HG03196 (cell line): ENCODE data around the gene RPSA.
"Not testable (repeated sequence)": the region's sequence is repeated elsewhere in the genome, so short reads cannot be mapped to it uniquely, and the experiment has no call there.

Experiments
- ATAC-seq: cut with Tn5 transposase; IDR thresholded peaks from one replicate; pipeline ENCODE4 v1.9.1; 2021; ENCODE audit not compliant: unreplicated experiment

The RPSA gene

DNA sequence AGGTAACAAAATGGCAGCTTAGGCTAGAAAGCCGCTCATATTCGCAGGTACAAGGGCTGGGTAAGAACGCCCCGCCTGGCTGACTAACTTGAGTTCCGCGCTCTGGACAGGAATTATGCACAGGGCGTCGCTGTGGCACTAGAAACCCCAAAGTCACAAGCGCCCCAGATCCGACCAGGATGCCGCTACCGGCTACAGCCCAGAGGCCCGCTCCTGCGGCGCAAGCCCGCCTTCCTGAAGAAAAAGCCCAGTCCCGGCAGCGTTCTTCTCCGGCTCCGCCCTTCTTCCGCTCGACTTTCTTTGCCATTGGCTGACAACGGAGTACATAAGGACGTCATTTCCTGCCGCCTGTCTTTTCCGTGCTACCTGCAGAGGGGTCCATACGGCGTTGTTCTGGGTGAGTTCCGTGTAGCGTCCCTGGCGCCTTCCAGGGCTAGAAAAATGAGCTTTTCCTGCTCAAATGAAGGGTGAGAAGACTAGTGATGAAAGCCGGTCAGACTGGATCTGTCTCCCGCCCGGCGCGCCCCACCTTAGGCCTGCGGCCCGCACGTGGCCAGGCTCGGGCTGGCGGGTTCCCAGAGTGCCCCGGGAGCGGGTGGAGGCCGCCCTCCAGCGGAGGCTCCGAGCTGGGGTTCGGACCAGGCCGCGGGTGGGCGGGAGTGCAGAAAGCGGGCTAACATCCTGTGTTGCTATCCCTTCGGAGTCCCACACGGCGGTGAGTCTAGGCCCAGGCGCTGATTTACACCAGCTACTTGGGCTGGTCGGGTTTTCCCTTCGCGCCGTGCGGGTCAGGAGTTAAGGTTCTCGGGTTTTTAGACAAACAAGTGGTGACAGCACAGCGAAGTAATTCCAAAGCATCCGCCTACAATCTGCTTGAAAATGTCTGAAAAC, at the start of gene RPSA:
Gene RPSA, plus strand, starts transcription at position 353 of the 891 bp plus-strand sequence. CDS start 934 bp downstream, outside the sequence.
- peak; percentile 96 for ATAC-seq

DNA sequence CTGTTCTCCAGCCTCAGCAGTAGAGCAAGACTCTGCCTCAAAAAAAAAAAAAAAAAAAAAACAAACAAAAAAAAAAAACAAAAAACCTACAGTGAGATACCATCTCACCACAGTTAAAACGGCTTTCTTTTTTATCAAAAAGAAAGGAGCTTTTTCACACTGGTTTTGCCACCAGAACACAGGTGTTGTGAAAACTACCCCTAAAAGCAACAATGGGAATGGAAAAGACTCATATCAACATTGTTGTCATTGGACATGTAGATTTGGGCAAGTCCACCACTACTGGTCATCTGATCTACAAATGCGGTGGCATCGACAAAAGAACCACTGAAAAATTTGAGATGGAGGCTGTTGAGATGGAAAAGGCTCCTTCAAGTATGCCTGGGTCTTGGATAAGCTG, 48.2 kb upstream of the RPSA start:
- no peak for ATAC-seq

DNA sequence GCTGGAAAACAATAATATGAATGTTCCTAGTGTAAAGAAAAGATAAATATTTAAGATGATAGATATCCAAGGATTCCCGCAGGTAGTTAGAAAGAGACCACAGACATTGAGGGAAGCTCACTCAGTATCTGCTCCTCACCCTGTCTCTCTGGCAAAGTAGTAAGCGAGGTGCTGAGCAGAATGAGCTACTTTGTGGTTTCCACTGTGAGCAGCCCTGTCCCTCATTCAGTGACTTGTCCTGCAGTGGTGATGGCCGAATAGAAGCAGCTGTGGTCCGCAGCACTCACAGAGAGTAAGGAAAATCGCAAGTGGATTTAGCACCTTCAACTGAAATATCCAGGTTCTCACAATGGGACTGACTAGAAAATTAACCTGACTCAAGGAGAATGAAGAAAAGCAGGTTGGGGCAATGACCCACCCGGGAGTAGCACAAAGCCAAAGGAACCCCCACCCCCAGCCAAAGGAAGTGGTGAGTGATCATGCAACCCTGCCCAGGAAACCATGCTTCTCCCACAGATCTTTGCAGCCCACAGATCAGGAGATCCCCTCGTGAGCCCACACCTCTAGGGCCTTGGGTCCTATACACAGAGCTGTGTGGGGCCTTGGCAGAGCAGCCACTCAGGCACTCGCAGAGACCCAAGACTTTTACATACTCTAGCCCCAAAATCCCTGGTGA, 45.1 kb upstream of the RPSA start:
- ATAC-seq: peak; percentile 61

DNA sequence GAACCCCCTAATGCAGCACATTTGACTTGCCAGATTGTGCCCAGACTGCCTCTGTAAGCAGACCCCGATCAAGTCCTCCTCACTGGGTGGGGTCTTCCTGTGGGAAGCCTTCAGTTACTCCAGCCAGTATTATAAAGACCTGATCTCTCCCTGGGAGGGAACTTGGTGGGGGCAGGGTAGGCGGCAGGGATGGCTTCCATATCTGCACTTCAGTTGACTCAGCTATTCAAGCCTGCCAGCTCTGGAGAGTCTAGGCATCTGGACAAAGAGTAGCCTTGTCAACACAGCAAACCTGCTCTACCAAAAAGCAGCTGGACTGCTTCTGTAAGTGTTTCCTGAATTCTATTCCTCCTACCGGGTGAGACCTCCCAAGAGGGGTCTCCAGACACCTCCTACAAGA, 44.3 kb upstream of the RPSA start:
- no peak for ATAC-seq

DNA sequence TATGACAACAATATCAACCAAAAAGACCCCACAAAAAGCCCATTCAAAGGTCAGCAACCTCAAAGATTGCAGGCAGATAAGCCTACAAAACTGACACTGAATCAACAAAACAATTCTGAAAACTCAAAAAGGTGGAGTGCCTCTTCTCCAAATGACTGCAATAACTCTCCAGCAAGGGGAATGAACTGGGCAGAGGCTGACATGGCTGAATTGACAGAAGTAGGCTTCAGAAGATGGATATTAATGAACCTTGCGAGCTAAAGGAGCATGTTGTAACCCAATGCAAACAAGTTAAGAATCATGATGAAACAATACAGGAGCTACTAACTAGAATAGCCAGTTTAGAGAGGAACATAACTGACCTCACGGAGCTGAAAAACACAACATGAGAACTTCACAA, 43.7 kb upstream of the RPSA start:
- ATAC-seq: no peak

DNA sequence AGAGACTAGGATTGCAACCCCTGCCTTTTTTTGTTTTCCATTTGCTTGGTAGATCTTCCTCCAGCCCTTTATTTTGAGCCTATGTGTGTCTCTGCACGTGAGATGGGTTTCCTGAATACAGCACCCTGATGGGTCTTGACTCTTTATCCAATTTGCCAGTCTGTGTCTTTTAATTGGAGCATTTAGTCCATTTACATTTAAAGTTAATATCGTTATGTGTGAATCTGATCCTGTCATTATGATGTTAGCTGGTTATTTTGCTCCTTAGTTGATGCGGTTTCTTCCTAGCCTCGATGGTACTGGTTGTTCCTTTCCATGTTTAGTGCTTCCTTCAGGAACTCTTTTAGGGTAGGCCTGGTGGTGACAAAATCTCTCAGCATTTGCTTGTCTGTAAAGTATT, 36.1 kb upstream of the RPSA start:
- ATAC-seq: not testable (repeated sequence)

DNA sequence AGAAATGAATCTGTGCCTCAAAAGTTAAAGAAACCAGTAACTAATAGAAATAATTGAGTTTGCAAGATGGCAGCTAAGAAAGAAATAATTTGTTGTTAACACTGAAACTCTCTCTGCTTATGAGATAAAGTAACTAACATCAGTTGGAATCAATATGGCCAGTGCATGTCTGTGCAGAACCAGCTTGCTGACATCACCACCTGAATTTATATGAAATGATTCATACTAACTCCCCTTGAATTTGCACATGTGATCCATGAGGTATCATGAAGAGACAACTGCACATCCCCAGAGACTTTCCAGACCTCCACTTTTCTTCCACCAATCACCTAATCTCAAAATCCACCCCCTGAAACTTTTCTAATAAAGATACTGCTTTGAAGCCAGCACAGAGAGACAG, 33.7 kb upstream of the RPSA start:
- no peak for ATAC-seq

DNA sequence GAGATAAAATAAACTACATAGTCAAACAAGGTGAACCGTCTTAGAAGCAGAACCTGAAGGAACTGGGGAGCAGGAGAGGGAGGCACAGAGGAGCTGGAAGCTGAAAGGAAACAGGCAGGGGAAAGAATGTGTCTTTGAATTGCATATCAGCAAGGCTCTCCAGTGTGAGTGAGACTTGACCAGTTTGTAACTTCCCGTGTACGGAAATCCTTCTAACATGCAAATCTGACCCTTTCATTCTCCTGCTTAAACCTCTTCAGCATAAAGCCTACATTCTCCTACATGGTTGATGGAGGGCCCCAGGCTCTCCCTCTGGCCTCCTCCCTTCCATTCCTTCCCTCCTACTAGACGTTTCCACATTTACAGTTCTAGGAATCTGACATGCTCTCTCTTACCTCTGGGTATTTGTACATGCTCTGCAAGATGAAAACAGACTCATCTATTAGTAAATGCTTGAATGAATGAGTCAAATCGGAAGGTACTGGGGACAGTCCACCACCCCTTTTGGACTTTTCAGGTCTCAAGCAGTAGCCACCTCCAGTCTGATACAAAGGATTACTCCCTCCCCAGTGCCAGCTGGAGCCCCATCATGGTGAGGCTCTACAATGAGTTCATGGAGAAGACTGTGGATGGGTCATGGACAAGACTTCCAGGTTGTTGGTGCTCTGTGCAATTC, 29.4 kb upstream of the RPSA start:
- ATAC-seq: no peak

DNA sequence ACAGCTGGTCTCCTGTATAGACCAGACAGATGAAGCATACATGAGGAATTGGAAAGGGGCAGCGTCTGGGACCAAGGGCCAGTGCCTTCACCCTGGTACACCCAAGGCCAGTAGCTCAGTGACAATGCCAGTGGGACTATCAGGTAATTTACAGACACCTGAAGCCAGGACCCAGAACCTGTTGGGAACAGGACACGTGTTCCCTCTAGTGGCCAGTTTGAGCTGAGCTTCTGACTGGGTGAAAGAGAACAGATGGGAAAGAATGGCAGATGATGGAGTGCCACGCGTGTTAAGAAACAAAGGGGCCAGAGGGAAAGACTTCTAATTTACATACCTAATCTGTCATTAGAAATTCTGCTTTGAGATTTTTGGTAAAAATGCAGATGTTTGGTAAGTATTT, 28.4 kb upstream of the RPSA start:
- no peak for ATAC-seq

DNA sequence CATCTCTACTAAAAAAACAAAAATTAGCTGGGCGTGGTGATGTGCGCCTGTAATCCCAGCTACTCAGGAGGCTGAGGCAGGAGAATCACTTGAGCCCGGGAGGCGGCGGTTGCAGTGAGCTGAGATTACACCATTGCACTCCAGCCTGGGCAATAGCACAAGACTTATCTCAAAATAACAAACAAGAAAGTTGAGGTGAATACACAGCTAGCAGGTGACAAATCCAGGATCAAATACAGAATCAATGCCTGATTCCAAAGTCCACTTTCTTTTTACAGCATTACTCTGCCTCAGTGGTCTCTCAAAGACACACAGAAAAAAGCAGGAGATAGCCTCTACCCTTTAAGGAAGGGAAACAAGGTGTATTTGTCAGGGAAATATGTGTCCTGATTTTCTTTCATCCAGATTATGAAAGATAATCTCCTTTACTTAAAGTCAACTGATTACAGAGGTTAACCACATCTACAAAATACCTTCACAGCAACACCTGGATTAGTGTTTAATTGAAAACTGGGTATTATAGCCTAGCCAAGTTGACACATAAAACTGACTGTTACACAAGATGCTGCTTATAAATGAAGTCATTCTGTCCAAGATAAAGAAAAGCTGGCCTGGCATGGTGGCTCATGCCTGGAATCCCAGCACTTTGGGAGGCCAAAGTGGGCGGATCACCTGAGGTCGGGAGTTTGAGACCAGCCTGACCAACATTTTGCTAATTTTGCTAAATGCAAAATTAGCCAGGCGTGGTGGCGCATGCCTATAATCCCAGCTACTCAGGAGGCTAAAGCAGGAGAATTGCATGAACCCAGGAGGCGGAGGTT, 27.4 kb upstream of the RPSA start:
- no peak for ATAC-seq

DNA sequence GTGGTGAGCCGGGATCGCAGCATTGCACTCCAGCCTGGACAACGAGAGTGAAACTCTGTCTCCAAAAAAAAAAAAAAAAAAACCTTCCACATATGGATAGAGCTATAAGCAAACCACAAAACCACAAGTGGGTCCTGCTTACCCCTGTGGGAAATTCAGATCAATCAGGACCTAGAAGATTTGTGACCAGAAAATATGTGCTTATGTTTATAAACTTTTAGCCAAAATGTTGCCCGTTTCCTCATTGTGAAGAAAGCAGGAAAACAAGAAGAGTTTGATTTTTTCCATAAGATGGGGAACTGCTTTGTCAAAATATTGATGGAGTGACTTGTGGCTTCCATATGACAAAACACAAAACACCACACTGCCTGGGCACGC, 26.8 kb upstream of the RPSA start:
- no peak for ATAC-seq

DNA sequence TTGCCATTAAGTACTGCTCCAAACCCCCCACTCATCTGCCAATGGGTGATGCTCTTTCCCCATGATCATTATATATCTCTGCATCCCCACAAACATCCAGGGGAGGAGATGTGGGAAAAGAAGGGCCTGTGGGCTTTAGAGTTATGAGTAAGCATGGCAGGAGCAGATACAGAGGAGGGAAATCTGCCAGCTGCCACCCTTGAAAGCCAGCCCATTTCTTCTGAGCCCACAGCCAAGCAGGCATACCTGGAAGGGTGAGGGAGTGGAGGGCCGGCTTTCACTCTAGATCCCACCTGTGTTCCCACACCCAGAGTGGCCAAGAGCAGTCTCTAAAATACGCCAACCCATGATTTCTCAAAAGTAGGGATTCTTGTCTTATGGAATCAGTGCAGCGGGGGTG, 25.1 kb upstream of the RPSA start:
- ATAC-seq: no peak

DNA sequence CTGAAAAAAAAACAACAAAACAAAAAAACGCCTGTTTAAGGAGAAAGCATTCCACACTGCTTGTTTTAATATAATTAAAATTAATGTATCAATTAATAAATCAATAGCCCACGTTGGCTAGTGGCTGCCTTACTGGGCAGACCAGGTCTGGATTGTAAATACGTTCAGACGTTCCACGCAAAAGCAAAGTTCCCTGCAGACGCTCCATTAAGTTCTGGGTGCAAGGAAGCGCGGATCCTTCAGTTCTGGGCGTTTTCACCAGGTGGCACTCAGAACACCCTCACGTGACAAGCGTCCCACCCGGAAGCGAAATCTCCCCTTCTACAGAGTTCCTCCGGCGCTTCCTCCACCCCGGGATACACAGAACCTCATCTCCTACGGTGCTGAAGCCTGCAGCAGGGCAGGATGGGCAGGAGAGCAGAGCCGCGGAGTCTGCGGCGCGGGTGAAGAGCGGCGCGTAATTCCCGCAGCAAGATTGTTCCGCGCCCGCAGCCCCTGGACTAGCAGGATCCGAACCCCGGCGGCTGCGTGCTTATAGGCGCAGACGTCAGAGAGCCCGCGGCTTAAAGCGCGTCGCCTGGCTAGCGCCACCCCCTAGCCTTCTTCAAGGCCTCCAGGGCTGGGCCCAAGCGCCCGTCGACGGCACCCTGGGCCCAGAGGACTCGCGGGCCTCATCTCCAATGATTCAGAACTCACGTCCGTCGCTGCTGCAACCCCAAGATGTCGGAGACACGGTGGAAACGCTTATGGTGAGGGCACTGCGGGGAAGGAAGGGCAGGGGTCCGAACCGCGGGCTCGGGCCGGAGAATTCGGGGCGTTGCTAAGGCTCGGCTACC, 23.3 kb upstream of the RPSA start, which contains the start of gene SLC25A38:
Gene SLC25A38, plus strand, starts transcription at position 326 of the 836 bp plus-strand sequence. Its CDS starts 355 bp downstream, at position 681.
- peak; percentile 66 for ATAC-seq

DNA sequence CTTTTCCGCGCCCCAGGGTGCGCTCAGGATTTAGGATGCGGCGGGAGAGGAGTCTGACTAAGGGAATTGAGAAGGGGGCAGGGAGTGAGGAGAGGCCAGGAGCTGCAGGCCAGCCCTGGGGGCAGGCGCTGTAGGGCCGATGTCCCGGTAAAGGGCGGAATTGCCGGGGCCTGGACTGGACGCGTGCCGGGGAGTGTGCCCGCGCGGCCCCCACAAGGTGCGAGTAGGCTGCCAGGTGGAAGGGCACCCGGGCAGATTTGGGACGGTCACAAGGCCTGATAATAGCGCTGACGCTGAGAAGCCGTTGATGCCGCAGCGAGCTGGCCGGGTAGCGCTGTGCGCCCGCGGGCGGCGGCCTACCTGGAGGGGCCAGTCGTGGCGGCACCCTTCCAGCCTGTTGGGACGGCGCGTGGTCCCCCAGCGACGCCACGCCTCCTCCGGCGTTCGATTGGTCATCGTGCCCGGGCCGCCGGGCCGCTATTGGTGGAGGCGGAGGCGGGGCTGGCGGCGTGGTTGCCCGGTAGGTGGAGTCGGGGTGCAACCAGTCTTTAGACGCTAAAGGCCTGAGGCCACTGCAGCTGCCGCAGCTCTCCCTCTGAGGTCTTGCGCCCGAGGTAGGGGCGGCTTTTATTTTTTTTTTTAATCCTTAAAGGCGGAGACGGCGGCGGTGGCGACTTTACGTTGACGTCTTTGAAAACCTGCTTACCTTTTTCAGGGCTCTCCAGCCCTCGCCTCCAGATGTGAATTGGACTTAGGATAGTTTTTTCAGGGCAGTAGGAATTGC, 22.4 kb upstream of the RPSA start:
- peak; percentile 69 for ATAC-seq

DNA sequence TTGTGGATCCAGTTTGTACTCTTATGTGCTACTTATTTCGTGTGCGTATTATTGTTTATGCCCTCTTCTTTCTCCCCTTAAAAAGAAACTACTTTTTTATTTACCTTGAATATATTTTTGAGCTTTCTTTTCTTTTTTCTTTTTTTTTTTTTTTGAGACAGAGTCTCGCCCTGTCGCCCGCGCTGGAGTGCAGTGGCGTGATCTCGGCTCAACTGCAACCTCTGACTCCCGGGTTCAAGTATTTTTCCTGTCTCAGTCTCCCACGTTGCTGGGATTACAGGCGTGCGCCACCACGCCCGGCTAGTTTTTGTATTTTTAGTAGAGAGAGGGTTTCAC, 21.9 kb upstream of the RPSA start:
- no peak for ATAC-seq

DNA sequence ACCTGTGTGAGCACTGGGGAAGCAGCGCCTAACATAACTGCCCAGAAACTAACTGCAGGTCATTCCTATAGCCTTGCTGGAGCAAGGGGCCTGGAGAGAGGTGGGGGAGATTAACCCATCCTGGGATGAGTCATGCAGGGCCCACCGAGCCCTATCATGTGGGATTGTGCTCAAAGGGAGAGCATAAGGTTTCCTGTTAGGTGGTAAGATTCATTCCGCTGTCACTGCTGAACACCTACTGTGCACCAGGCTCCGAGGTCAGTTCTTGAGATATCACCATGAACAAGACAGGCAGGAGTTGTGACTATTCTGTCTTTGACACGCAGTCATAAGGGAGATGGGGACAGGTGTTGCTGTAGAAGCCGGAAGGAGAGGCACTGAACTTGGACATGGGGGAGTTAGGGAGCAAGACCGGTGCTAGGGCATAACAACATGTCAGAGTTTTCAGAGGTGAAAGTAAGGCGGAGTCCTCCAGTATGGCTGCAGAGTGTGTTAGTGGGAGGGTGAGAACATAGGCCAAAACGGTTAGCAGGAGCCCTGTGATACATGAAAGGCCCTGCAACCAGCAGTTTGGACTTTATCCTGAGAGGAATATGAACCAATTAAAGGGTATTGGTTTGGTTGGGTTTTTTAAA, 20.9 kb upstream of the RPSA start:
- no peak for ATAC-seq

DNA sequence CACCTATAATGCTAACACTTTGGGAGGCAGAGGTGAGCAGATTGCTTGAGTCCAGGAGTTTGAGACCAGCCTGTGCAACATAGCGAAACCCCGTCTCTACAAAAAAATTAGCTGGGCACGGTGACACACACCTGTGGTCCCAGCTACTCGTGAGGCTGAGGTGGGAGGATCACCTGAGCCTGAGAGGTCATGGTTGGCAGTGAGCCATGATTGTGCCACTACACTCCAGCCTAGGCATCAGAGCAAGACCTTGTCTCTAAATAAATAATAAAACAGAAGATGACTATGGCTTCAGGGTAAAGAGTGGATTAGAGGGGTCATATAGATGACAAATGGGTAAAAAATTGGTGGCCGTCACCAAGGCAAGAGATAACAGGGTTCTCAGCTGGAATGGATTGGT, 20.2 kb upstream of the RPSA start:
- ATAC-seq: no peak

DNA sequence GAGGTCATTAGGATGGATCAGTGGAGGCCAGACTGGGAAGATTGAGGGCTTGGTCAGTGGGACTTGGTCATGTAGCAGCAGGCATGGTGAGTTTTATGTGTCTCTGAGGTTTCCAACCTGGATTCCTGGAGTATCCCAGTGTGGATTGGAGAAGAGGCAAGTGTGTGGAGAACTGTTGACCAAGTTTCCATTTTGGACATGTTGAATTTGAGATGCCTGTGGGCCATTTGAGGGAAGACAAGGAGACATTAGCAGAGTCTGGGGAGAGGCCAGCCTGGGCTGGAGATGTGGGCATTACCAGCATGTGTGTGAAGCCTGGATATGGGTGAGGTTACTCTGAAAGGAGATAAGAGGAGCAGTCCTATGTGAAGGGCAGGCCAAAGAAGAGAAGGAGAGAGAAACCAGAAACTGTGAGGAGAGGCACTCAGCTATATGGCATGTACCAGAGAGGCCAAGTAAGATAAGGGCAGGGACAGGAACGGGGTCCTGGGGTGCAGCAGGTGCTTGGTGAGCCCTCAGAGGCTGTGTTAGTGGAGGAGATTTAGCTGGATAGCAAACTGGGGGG, 19.0 kb upstream of the RPSA start:
- no peak for ATAC-seq

DNA sequence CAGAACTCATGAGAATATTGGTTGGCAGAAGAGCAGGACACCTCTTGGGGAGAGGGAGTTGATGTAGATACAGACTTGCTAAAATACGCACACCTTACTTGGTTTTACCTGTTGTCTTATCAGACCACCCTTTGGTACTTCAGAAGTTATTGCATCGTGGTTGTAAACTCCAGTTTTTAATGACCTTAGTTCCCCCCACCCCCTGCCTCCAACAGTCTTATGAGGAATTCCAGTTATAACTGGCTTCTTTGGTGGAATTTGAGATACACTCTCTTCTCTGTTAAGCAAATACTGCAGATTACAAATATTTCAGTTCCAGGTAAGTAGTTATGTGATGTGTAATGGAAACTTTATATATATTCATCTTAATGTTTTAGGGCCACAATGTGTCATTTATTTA, 18.4 kb upstream of the RPSA start:
- ATAC-seq: no peak
